NCI-H82 treated with DMSO at 0.1 percent for 48 hours (cell line): ENCODE data around the gene LAX1.

ENCODE experiments used
- DNase-seq: peaks from one replicate; lab custom pipeline; 2025; ENCODE audit not compliant: unreplicated experiment; lab: John Stamatoyannopoulos, UW

LAX1 gene

GRCh38 chr1:203807196-203807595, 42.2 kb downstream of the LAX1 start:
- DNase-seq: no peak

GRCh38 chr1:203813581-203814341, 48.8 kb downstream of the LAX1 start:
- DNase-seq: no peak

- no peak for DNase-seq
Observed at GRCh38 chr1:203818399-203818798, 53.4 kb downstream of the LAX1 start.

- DNase-seq: no peak
Observed at GRCh38 chr1:203823306-203823705, 58.3 kb downstream of the LAX1 start.
